Ishikawa (cell line): ENCODE data around the gene PRKCZ.

Experiments used
- CEBPB ChIP-seq: IDR thresholded peaks from 2 replicates; pipeline ENCODE4 v1.6.1; 2012
- CREB1 ChIP-seq: IDR thresholded peaks from 2 replicates; pipeline ENCODE4 v1.6.1; 2012; ENCODE audit warnings: low read depth
- EGR1 ChIP-seq: IDR thresholded peaks from 2 replicates; pipeline ENCODE4 v1.6.1; 2012
- EP300 ChIP-seq: IDR thresholded peaks from 2 replicates; pipeline ENCODE4 v1.6.1; 2012; ENCODE audit warnings: borderline replicate concordance
- FOXM1 ChIP-seq: IDR thresholded peaks from 2 replicates; pipeline ENCODE4 v1.6.1; 2012; ENCODE audit warnings: low read depth, borderline replicate concordance
- NFIC ChIP-seq: IDR thresholded peaks from 2 replicates; pipeline ENCODE4 v1.6.1; 2012
- RAD21 ChIP-seq: IDR thresholded peaks from 2 replicates; pipeline ENCODE4 v1.6.1; 2012; ENCODE audit warnings: low read depth
- TAF1 ChIP-seq: IDR thresholded peaks from 2 replicates; pipeline ENCODE4 v1.6.1; 2012; ENCODE audit warnings: low read depth, mild to moderate bottlenecking
- TCF12 ChIP-seq: IDR thresholded peaks from 2 replicates; pipeline ENCODE4 v1.6.1; 2012; ENCODE audit warnings: low read depth
- TEAD4 ChIP-seq: IDR thresholded peaks from 2 replicates; pipeline ENCODE4 v1.6.1; 2012
- YY1 ChIP-seq: IDR thresholded peaks from 2 replicates; pipeline ENCODE4 v1.6.1; 2012; ENCODE audit warnings: low read depth
- ZBTB7A ChIP-seq: IDR thresholded peaks from 2 replicates; pipeline ENCODE4 v1.6.1; 2012; ENCODE audit warnings: low read depth
- TF ChIP-seq, protein P1 (sequence below): IDR thresholded peaks from 2 replicates; pipeline ENCODE4 v1.6.1; 2012
- TF ChIP-seq, protein P2 (sequence below): IDR thresholded peaks from 2 replicates; pipeline ENCODE4 v1.6.1; 2012; ENCODE audit warnings: low read depth, mild to moderate bottlenecking
- TF ChIP-seq, protein P3 (sequence below): IDR thresholded peaks from 2 replicates; pipeline ENCODE4 v1.6.1; 2012

The PRKCZ gene

DNA sequence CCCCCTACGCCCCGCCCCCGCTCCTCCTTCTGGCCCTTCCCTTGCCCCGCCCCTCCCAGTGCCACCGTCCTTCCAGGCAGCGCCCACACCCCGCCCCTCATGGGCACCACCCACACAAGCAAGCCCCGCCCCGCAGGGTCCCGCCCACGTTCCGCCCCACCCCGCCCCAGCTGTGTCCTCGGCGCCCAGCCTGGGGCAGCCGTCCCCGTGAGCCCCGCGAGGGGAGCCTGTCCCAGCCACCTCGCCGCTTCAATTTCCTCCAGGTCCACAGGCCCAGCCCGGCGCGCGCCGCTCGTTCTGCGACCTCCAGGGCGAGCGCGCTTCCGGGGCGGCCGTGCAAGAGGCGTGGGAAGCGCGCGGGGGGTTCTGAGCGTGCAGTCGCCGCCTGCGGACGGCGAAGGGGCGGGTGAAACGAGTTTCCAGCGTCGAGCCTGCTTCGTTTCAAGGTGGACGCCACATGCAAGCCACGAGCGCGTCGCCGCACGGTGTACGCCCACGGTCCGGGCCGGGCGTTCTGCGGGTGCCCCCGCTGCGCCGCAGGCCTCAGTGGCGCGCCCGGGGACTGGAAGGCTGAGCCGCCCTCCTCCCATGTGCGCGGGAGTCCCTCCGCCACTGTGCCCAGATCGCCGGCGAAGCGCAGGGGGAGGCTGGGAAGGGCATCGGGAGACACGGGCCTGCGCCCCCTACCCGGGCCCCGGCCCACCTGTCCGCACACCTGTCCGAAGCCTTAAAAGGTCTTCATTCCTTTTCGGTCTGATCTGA is 155.2 kb downstream of the PRKCZ start:
- TF ChIP-seq TCF12 (0 out of 2 replicates have a peak, but pooled peaks have one; percentile 46), EGR1 (0 out of 2 replicates have a peak, but pooled peaks have one; percentile 24)
- TF ChIP-seq, protein P1, sequence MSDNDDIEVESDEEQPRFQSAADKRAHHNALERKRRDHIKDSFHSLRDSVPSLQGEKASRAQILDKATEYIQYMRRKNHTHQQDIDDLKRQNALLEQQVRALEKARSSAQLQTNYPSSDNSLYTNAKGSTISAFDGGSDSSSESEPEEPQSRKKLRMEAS = peak; percentile 74
- TF ChIP-seq, protein P2, sequence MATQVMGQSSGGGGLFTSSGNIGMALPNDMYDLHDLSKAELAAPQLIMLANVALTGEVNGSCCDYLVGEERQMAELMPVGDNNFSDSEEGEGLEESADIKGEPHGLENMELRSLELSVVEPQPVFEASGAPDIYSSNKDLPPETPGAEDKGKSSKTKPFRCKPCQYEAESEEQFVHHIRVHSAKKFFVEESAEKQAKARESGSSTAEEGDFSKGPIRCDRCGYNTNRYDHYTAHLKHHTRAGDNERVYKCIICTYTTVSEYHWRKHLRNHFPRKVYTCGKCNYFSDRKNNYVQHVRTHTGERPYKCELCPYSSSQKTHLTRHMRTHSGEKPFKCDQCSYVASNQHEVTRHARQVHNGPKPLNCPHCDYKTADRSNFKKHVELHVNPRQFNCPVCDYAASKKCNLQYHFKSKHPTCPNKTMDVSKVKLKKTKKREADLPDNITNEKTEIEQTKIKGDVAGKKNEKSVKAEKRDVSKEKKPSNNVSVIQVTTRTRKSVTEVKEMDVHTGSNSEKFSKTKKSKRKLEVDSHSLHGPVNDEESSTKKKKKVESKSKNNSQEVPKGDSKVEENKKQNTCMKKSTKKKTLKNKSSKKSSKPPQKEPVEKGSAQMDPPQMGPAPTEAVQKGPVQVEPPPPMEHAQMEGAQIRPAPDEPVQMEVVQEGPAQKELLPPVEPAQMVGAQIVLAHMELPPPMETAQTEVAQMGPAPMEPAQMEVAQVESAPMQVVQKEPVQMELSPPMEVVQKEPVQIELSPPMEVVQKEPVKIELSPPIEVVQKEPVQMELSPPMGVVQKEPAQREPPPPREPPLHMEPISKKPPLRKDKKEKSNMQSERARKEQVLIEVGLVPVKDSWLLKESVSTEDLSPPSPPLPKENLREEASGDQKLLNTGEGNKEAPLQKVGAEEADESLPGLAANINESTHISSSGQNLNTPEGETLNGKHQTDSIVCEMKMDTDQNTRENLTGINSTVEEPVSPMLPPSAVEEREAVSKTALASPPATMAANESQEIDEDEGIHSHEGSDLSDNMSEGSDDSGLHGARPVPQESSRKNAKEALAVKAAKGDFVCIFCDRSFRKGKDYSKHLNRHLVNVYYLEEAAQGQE = no peak

DNA sequence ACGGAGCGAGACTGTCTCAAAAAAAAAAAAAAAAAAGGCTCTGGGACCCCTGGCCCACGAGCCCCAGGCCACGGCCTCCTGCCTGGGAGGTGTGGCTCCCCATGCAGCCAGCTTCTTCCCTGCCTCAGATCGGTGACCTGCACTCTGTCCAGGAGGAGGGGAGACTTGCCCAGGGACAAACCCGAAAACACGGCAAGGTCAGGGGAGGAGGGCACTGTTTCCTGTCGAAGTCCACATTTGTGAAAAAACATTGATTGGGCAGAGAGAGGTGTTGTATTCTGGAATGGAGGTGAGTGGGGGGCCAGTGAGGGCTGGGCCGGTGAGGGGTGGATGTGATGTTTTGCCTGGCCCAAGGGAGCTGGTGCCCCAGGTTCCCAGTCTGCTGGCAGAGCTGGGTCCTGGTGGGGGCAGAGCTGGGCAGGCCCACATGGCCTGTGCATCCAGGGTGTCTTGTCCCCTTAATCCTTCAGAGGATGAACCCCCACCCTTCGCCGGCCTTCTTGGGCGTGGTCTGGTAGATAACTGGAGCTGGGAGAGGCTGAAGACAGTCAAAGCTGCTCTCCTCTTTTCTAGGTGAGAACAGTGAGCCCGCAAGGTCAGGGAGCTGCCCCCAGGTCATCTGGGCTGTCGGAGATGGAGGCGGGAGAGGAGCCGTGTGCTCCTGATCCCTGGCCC is 156.7 kb downstream of the PRKCZ start:
- TF ChIP-seq YY1 (no peak), TEAD4 (no peak), EGR1 (no peak), TAF1 (no peak), RAD21 (no peak), NFIC (no peak), TCF12 (no peak), CEBPB (no peak), FOXM1 (no peak), CREB1 (no peak), EP300 (no peak), ZBTB7A (no peak)
- TF ChIP-seq, protein P2 = no peak
- TF ChIP-seq, protein P3, sequence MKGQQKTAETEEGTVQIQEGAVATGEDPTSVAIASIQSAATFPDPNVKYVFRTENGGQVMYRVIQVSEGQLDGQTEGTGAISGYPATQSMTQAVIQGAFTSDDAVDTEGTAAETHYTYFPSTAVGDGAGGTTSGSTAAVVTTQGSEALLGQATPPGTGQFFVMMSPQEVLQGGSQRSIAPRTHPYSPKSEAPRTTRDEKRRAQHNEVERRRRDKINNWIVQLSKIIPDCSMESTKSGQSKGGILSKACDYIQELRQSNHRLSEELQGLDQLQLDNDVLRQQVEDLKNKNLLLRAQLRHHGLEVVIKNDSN = no peak
- TF ChIP-seq, protein P1 = no peak

DNA sequence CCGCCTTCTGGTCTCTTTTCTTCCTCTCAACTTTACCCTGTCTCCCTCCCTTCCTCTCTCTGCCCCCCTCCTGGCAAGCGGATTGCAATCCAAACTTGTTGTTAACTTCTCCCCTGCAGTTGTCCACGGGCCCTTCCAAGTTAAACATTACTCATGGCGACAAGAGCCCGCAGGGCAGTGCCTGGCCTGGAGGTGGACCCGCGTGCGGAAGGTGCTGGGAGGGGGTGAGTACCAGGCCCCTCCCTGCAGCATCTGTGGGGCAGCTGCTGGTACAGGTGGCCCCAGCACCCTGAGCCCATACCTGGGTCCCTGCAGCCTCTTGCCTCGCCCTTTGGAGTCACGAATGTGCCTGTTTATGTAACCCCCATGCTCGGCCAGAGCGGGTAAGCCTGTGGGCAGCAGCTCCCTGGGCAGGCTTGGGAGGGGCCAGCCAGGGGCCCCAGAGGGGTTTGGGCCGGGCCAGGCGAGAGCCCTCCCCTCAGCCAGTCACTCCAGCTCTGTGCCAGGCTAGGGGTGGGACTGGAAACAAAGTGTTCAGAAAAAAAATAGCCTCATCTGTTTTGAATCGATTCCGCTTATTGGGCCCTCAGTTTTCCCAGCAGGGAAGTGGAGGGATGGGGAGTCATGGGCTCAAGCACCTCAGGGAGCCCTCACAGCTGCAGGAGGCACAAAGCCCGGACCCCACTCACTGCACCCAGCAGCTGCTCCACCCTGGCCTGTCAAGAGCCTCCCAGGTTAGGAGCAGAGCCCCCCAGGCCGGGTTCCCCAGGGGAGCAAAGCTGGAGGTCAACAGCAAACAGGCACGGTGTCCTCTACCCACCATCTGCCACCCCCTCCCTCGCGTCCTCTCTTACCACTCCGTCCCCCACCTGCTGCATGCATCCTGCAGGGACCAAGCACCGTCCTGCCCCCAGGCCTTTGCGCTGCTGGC is 158.4 kb downstream of the PRKCZ start:
- TF ChIP-seq YY1 = no peak
- TF ChIP-seq, protein P2 = no peak
- TF ChIP-seq, protein P1 = no peak
- TF ChIP-seq TAF1 = no peak
- TF ChIP-seq RAD21 = no peak
- TF ChIP-seq, protein P3 = no peak
- no peak for TF ChIP-seq EGR1
- TF ChIP-seq TEAD4 = no peak
- TF ChIP-seq EP300 = no peak
- no peak for TF ChIP-seq ZBTB7A
- no peak for TF ChIP-seq TCF12
- no peak for TF ChIP-seq CEBPB
- no peak for TF ChIP-seq CREB1
- TF ChIP-seq FOXM1 = no peak
- no peak for TF ChIP-seq NFIC
